ENCODE measurements around the gene FOXF2.

GRCh38 chr6:1409774-1410465, 20.5 kb downstream of the FOXF2 start:
- TF ChIP-seq, protein P1, sequence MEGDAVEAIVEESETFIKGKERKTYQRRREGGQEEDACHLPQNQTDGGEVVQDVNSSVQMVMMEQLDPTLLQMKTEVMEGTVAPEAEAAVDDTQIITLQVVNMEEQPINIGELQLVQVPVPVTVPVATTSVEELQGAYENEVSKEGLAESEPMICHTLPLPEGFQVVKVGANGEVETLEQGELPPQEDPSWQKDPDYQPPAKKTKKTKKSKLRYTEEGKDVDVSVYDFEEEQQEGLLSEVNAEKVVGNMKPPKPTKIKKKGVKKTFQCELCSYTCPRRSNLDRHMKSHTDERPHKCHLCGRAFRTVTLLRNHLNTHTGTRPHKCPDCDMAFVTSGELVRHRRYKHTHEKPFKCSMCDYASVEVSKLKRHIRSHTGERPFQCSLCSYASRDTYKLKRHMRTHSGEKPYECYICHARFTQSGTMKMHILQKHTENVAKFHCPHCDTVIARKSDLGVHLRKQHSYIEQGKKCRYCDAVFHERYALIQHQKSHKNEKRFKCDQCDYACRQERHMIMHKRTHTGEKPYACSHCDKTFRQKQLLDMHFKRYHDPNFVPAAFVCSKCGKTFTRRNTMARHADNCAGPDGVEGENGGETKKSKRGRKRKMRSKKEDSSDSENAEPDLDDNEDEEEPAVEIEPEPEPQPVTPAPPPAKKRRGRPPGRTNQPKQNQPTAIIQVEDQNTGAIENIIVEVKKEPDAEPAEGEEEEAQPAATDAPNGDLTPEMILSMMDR (IDR thresholded peaks at IDR 0.05): no peak
- no peak for TF ChIP-seq EP300 (IDR thresholded peaks at IDR 0.05)

All from ovary (tissue), 3 donors.